Breast epithelium (tissue), 3 donors: ENCODE data around the gene LAYN.

Experiments
- POLR2A ChIP-seq: fragments of 450-650 bp; IDR thresholded peaks from one replicate; pipeline ENCODE4 v1.6.1; 2016; ENCODE audit warnings: antibody characterized with exemption, mild to moderate bottlenecking, moderate library complexity
- POLR2AphosphoS5 ChIP-seq, 3 donors: sonication (generic); formaldehyde crosslinking; IDR thresholded peaks; one replicate each; pipeline ENCODE4 v1.6.1; 2017; ENCODE audit warnings: antibody characterized with exemption in 3 of 3
- TF ChIP-seq, protein P1 (sequence below), 3 donors: fragments of 450-650 bp; IDR thresholded peaks; one replicate each; pipeline ENCODE4 v1.5.1; 2016 to 2017; ENCODE audit warnings: antibody characterized with exemption in 3 of 3, mild to moderate bottlenecking in 3 of 3, moderate library complexity in 3 of 3

DNA sequence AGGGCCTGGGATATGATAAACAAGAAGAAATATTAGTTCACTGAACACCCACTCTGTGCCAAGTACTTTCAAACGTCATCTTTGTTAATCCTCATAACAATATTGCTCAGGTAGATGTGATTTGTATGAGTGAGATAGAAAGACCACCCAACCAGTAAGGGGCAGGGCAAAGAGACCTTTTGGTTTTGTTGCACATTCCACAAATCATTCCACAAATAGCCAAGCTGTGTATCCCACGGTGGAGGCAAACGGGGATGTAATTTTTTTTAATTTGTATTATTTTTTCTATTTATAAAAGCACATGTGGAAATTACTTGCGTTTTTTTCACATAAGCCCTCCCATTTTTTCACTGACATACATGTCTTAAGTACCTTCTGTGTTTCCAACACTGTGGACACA, 29.0 kb downstream of the LAYN start:
- TF ChIP-seq POLR2A = no peak
- TF ChIP-seq, protein P1, sequence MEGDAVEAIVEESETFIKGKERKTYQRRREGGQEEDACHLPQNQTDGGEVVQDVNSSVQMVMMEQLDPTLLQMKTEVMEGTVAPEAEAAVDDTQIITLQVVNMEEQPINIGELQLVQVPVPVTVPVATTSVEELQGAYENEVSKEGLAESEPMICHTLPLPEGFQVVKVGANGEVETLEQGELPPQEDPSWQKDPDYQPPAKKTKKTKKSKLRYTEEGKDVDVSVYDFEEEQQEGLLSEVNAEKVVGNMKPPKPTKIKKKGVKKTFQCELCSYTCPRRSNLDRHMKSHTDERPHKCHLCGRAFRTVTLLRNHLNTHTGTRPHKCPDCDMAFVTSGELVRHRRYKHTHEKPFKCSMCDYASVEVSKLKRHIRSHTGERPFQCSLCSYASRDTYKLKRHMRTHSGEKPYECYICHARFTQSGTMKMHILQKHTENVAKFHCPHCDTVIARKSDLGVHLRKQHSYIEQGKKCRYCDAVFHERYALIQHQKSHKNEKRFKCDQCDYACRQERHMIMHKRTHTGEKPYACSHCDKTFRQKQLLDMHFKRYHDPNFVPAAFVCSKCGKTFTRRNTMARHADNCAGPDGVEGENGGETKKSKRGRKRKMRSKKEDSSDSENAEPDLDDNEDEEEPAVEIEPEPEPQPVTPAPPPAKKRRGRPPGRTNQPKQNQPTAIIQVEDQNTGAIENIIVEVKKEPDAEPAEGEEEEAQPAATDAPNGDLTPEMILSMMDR (IDR thresholded peaks at IDR 0.05) = no peak
- no peak for TF ChIP-seq POLR2AphosphoS5 (IDR thresholded peaks at IDR 0.05)
